Middle frontal gyrus (tissue), 1 donor: Measurements from ENCODE around the gene ZNRF1.
"Not testable (repeated sequence)": the region's sequence is repeated elsewhere in the genome, so short reads cannot be mapped to it uniquely, and the experiment has no call there.

Experiments used
- DNase-seq: peaks from one replicate; pipeline ENCODE4 v3.0.0-alpha.2; 2015; ENCODE audit warnings: low spot score; ENCODE audit errors: extremely low spot score

Gene ZNRF1

GRCh38 chr16:75026239-75026891 is 27.5 kb downstream of the ZNRF1 start:
- not testable (repeated sequence) for DNase-seq

DNA sequence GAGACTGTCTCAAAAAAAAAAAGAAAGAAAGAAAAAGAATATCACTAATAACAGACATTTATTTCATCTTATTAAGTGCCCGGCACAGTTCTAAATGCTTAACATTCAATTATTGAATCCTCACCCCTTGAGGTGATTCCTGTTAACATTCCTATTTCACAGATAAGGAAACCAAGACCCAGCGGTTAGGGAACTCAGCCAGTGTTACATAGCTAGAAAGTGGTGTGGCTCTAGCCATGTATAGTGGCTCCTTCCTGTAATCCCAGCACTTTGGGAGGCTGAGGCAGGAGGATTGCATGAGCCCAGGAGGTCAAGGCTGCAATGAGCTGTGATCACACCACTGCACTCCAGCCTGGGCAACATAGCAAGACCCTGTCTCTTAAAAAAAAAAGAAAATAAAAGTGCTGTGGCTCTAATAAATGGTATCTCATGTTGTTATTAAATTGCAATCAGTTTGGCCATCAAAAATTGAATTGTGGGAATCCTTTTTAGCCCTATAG is 28.1 kb downstream of the ZNRF1 start:
- no peak for DNase-seq

- no peak for DNase-seq
Measured at GRCh38 chr16:75027520-75028300, 28.9 kb downstream of the ZNRF1 start.

DNA sequence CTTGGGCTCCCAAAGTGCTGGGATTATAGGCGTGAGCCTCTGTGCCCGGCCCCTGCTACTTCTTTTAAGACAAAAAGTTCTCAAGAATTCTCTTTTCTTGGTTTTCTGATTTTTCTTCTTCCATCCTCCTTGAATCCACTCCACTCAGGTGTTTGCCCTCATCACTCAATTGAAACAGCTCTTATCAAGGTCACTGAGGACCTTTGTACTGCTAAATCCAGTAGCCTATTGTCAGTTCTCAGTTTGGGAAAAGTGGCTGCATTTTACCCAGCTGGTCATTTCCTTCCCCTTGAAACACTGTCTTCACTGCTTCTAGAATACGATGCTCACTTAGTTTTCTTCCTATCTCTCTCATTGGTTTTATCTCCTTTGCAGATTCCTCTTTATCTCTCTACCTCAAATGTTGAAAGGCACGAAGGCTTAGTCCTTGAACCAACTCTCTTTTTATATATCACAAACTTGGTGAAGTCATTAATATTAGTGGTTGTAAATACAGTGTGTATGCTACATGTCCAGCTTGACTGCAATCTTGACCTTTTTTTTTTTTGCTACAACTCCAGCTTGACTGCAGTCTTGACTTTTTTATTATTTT is 29.8 kb downstream of the ZNRF1 start:
- no peak for DNase-seq

DNA sequence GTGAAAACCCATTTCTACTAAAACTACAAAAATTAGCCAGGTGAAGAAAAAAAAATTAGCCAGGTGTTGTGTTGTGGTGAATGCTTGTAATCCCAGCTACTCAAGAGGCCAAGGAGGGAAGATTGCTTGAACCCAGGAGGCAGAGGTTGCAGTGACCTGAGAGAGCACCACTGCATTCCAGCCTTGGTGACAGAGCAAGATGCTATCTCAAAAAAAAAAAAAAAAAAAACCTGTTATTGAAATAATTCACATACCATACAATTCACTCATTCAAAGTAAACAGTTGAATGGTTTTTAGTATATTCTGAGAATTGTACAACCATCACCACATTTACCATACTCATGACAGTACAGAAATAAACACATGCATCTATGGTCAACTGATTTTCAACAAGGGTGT is 31.0 kb downstream of the ZNRF1 start:
- no peak for DNase-seq

DNA sequence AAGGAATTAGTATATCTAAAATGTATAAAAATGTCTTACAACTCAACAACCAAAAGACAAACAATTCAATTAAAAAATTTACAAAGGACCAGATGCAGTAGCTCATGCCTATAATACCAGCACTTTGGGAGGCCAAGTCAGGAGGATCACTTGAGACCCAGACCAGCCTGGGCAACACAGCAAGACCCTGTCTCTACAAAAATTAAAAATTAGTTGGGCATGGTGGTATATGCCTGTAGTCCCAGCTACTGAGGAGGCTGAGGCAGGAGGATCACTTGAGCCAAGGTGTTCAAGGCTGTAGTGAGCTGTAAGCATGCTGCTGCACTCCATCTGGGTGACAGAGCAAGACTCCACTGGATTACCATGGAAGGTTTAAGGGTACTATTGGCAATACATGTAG is 33.8 kb downstream of the ZNRF1 start:
- DNase-seq, result no peak

- no peak for DNase-seq
Measured at GRCh38 chr16:75035410-75035968, 36.7 kb downstream of the ZNRF1 start.

DNA sequence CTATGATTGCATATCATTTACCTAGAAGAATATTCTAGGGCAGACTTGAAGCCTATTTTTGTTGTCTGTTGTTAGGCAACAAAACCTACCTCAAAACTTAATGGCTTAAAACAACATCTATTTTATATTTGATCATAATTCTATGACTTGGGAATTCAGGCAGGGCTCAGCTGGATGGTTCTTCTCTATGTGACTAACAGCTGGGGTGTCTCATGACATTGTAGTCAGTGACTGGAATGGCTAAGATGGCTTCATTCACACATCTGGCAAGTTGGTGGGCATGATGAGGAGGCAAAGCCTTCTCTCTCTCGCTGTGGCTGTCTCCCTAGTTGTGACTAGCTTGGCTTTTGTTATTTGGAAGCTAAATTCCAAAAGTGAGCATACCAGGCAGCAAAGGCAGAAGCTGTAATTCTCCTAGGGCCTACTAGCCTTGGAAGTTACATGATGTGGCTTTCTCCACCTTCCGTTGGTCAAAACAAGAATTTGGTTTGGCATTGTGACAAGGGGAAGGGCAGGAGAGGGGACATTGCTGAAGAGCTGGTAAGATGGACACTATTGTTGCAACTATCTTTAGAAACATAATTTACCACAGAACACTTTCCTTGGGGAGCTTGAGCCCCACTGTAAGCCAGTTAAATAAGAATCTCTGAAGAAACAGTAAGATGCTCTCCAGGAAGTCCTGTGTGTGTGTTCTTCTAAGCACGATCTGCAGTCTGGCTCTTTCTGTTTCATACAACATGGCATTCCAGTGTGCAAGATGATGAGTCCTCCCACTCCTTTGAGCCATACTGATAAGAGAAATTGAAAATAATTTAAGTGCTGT is 39.4 kb downstream of the ZNRF1 start:
- DNase-seq, result no peak

- DNase-seq, result no peak
Measured at GRCh38 chr16:75039941-75040340, 41.1 kb downstream of the ZNRF1 start.

DNA sequence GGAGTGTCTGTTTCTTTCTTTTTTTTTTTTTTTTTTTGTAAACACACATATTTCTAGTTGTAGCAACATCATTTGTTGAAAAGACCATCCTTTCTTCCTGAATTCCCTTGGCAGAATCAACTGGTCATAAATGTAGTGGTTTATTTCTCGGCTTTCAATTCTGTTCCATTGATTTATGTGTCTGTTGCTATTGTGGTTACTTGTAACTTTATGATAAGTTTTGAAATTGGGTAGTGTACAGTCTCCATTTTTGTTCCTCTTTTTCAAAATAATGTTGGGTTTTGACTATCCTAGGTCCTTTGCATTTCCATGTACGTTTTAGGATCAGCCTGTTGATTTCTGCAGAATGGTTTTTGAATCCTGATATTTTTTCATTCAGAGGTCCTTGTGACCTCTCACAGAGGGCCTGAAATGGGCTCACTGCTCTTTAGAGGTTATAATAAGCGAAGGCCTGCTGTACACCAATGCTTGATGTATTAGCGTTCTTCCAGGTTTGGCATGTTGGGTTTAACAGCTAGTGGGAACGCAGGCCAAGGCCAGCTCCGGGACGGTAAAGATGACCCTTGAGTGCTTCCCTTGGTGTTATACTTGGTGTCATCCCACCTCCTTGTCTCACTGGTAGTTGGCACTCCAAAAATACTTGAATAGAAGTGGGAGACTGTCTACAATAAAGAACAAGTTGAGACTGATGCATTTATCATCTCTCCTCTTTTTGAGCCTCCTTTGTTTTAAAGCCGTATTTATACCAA is 43.8 kb downstream of the ZNRF1 start:
- DNase-seq, result no peak

DNA sequence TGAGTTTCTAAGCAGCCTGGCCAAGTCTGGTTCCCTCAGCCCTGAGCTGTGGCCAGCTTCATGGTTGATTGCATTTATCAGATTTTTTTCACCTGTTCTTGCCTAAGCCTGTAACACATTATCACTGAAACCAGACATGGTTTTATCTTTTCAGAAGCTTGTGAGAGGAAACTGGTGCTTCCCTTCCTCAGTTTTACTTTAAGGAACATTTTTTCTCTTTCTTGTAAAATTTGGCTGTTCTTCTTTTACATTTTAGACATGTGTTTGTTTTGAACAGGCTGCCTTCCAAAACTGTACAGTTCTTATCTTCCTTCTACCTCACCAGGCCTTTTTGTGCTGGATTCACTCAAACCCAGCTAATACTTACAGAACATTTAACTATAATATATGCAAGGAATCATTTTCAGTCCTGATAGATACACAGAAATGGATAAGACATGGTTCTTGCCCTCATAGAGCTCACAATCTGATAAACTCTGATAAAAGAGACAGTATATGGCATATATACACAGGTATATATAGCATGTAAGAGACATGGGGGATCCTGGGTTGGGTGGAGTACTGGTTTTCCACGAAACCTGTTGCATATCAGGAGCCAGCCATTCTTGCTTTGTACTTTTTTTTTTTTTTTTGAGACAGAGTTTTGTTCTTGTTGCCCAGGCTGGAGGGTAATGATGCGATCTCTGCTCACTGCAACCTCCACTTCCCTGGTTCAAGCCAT is 44.5 kb downstream of the ZNRF1 start:
- DNase-seq, result no peak

GRCh38 chr16:75044800-75045361 is 46.1 kb downstream of the ZNRF1 start:
- no peak for DNase-seq

DNA sequence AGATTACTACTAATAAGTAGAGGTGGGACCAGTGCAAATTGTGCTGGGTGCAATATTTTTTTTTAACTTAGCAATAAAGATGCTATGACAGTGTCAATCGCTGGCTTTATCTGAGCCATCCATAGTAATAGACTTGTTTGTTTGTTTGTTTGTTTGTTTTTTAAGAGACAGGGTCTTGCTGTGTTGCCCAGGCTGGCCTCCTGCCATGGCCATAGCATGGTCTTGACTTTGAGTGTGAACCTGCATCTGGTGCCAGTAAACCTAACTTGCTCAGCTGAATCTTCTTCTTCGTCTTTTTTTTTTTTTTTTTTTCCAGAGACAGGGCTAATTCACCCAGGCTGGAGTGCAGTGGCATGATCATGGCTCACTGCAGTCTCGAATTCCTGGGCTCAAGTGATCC is 46.6 kb downstream of the ZNRF1 start:
- DNase-seq, result no peak

DNA sequence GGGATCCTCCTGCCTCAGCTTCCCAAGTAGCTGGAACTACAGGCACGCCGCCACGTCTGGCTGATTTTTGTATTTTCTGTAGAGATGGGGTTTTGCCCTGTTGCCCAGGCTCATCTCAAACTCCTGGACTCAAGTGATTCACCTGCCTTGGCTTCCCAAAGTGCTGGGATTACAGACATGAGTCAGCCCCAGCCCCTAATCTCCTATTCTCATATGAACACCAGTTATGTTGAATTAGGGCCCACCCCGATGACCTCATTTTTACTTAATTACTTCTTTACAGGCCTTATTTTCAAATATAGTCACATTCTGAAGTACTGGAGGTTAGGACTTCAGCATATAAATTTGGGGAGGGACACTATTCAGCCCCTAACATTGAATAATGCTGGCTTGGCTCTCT is 49.2 kb downstream of the ZNRF1 start:
- no peak for DNase-seq

- no peak for DNase-seq
Measured at GRCh38 chr16:75048530-75048929, 49.7 kb downstream of the ZNRF1 start.

DNA sequence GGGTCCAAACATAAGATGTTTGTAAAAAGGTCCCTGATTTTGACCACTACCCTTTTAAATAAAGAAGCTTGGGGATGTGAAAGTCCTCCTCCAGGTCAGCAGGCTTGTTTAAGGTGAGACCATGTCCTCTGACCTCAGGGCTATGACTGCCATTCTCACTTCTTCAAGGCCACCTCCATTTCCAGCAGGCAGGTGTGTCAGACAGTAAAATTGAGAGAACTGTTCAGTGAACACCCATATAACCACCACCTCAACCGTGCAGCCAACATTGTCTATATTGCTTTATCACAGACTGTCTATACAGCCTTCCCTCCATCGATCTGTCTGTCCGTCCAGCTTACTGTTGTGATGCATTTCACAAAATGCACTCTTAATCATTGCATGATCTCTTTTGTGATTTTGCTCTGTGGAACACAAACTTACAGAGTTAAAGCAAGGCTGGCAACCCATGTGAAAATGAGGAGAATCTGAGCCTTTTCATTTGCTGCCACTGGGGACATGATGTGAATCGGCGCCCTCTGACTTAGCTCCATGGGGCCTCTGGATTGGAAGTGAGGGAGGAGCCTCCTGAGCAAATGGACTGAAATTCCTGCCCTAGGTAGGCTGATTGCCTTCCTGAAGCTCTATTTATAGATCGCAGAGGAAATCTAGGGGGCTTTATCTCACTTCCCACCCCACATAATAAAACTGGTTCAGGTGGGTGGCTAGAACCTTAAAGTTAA is 53.8 kb downstream of the ZNRF1 start:
- no peak for DNase-seq

DNA sequence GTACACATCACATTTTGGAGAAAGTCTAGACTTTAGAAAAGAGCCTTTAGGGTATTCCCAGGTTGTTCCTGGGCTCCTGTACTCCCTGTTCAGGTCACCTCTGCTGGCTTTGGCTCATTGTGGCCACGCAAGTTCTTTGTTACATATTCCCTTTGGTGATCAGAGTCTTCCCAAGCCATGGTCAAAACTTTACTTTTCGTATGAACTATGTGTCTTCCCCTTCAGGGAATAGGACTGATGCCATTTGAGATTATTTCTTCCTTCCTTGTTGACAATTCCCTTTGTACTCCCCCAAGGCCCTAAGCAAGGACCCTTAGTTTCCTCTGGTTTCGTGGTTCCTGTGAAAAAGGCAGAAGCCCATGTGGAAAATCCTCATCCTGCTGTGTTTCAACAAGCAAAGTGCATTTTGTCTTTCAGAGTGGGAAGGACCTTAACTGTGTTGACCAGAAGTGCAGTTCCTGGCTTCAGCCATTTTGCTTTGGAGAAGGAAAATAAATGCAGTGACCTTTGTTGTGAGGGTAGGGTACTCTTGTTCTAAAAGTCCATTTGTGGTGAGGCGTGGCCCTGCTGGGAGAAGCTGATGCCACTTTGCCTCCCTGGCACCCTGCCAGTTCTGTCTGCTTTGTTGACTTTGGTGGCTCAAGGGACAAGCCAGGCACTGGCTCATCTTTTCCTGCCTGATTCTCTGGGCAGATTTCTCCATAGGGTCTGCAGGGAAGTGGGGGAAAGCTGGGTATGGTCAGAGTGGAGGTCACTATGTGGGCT is 55.1 kb downstream of the ZNRF1 start:
- no peak for DNase-seq

DNA sequence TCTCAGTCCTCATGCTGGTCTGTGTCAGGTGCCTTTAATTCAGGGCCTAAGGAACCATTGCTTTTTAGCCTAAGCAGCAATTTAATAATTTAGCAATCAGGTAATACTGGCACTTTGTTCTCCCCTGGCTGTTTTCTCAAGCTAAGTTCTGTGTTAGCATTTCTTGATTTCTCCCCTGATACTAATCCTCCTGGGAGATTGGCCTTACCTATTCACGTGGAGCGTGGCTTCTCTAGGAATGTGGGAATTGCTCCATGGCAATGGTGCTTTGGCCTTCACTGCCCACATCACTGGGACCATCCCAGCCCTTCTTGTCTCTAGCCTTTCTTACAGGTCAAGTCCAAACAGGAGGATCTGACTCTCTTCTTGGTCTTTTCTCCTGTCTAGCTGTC is 55.7 kb downstream of the ZNRF1 start:
- no peak for DNase-seq
